ENCODE measurements around the gene ITGAE.

- no peak for TF ChIP-seq EZH2 (IDR thresholded peaks at IDR 0.05; ENCODE audit: insufficient read depth, poor library complexity, severe bottlenecking)
- TF ChIP-seq EZH2phosphoT487 (IDR thresholded peaks at IDR 0.05; ENCODE audit: insufficient read depth, low read depth), result no peak
These were observed 50.7 kb downstream of the ITGAE start for GRCh38 chr17:3750296-3750695.
